ENCODE measurements around the gene P2RY8. TPM values are rescaled to one million over a fixed set of nuclear protein-coding genes. Genes with fewer than 3 reads are reported as not detected.
"Not testable (repeated sequence)": the region's sequence is repeated elsewhere in the genome, so short reads cannot be mapped to it uniquely, and the experiment has no call there.

Gene P2RY8
- total RNA-seq, 4 donors from 2014 or later = 0.34 to 1.3 (median 0.64) TPM

- no peak for TF ChIP-seq POLR2A (IDR thresholded peaks at IDR 0.05)
- TF ChIP-seq, protein P1, sequence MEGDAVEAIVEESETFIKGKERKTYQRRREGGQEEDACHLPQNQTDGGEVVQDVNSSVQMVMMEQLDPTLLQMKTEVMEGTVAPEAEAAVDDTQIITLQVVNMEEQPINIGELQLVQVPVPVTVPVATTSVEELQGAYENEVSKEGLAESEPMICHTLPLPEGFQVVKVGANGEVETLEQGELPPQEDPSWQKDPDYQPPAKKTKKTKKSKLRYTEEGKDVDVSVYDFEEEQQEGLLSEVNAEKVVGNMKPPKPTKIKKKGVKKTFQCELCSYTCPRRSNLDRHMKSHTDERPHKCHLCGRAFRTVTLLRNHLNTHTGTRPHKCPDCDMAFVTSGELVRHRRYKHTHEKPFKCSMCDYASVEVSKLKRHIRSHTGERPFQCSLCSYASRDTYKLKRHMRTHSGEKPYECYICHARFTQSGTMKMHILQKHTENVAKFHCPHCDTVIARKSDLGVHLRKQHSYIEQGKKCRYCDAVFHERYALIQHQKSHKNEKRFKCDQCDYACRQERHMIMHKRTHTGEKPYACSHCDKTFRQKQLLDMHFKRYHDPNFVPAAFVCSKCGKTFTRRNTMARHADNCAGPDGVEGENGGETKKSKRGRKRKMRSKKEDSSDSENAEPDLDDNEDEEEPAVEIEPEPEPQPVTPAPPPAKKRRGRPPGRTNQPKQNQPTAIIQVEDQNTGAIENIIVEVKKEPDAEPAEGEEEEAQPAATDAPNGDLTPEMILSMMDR (IDR thresholded peaks at IDR 0.05) = no peak
- no peak for DNase-seq
- H3K9me3 ChIP-seq = peaks cover 0 to 8% (median 0%) of the 10 kb centered on the region in 3 donors
- no peaks in the 10 kb centered on the region for H3K36me3 ChIP-seq
- H3K4me1 ChIP-seq = peaks cover 0 to 12% (median 0%) of the 10 kb centered on the region in 3 donors
- intact Hi-C loops (cut with DNase I) = no loop called here
- H3K4me3 ChIP-seq = no peak overlapping the region
- 71 to 82% methylated on average over 7 to 15 of the region's 15 CpGs for WGBS, 2 donors
- no peak overlapping the region for H3K27ac ChIP-seq
- no peaks in the 10 kb centered on the region for H3K27me3 ChIP-seq
Measured at GRCh38 chrX:1483843-1484637, 52.9 kb downstream of the P2RY8 start.

DNA sequence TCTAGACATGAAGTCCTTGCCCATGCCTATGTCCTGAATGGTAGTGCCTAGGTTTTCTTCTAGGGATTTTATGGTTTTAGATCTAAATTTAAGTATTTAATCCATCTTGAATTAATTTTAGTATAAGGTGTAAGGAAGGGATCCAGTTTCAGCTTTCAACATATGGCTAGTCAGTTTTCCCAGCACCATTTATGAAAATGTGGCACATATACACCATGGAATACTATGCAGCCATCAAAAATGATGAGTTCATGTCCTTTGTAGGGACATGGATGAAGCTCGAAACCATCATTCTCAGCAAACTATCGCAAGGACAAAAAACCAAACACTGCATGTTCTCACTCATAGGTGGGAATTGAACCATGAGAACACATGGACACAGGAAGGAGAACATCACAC lies 54.5 kb downstream of the P2RY8 start:
- H3K36me3 ChIP-seq; intact Hi-C loops (cut with DNase I); H3K4me3 ChIP-seq; H3K27me3 ChIP-seq; DNase-seq; H3K9me3 ChIP-seq: not testable (repeated sequence)
- WGBS, 2 donors = no CpG with 5 or more reads among the region's 2 CpGs
- peak overlapping the region in 2 of 4 donors; percentile 47 to 76 for H3K27ac ChIP-seq
- peaks cover 0 to 12% (median 0%) of the 10 kb centered on the region in 3 donors for H3K4me1 ChIP-seq

GRCh38 chrX:1481636-1482529 lies 55.1 kb downstream of the P2RY8 start:
- H3K9me3 ChIP-seq = peaks cover 0 to 8% (median 0%) of the 10 kb centered on the region in 3 donors
- no peaks in the 10 kb centered on the region for H3K36me3 ChIP-seq
- peak overlapping the region; percentile 32 to 76 (median 59) for H3K27ac ChIP-seq
- peaks cover 0 to 12% (median 0%) of the 10 kb centered on the region in 3 donors for H3K4me1 ChIP-seq
- TF ChIP-seq, protein P1 (IDR thresholded peaks at IDR 0.05) = no peak
- TF ChIP-seq POLR2A (IDR thresholded peaks at IDR 0.05) = peak in 1 of 4 donors; percentile 20
- DNase-seq = no peak
- 9 to 22% methylated on average over 9 to 23 of the region's 26 CpGs for WGBS, 2 donors
- no peaks in the 10 kb centered on the region for H3K27me3 ChIP-seq
- peak overlapping the region in 1 of 4 donors; percentile 21 for H3K4me3 ChIP-seq
- intact Hi-C loops (cut with DNase I) = no loop called here

GRCh38 chrX:1480082-1480785 lies 56.8 kb downstream of the P2RY8 start:
- Histone ChIP-seq H3K4me3 (no peak overlapping the region), H3K4me1 (peaks cover 0 to 12% (median 0%) of the 10 kb centered on the region in 3 donors), H3K36me3 (no peaks in the 10 kb centered on the region), H3K27me3 (no peaks in the 10 kb centered on the region), H3K27ac (no peak overlapping the region), H3K9me3 (peaks cover 0 to 8% (median 0%) of the 10 kb centered on the region in 3 donors)
- intact Hi-C loops (cut with DNase I) = no loop called here
- no peak for DNase-seq
- TF ChIP-seq POLR2A (IDR thresholded peaks at IDR 0.05) = no peak
- TF ChIP-seq, protein P1 (IDR thresholded peaks at IDR 0.05) = no peak
- WGBS, 2 donors = 53 to 64% methylated on average over 8 of the region's 8 CpGs

DNA sequence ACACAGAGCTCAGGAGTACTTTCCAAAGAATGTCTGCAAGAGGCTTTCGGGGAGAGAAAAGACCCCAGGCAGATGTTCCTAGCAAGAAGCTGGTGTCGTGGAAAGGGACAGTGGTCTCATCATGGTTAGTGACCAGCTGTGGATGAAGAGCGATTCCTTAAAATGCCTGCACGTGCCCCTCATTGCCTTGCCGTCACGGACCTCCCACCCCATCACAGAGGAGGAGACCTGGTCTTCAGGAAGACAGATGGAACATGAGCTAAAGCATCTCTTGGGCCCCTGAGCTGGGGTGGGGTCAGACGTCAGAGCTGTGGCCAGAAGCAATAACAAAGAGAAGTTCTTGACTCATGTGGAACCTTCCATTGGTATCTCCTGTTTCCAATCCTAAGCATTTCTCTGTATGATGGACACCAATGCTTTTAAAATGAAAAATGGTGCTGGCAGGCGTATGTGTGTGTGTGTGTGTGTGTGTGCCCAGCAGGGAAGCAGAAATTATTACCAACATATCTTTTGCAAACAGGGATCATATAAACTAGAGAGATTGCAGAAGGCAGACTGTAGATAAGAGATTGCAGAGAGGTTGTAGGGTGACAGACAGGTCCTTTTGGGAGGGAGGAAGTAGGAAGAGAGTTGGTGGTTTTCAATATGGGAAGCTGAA lies 59.1 kb downstream of the P2RY8 start:
- WGBS, 2 donors = 65 to 77% methylated on average over 7 to 8 of the region's 8 CpGs
- H3K4me3 ChIP-seq = no peak overlapping the region
- intact Hi-C loops (cut with DNase I) = no loop called here
- TF ChIP-seq, protein P1 (IDR thresholded peaks at IDR 0.05) = no peak
- TF ChIP-seq POLR2A (IDR thresholded peaks at IDR 0.05) = no peak
- no peaks in the 10 kb centered on the region for H3K36me3 ChIP-seq
- DNase-seq = no peak
- H3K27me3 ChIP-seq = no peaks in the 10 kb centered on the region
- no peak overlapping the region for H3K27ac ChIP-seq
- peaks cover 0 to 12% (median 0%) of the 10 kb centered on the region in 3 donors for H3K4me1 ChIP-seq
- peaks cover 0 to 8% (median 0%) of the 10 kb centered on the region in 3 donors for H3K9me3 ChIP-seq
